Activated CD8-positive, alpha-beta T cell treated with anti-CD3 and anti-CD28 coated beads for 36 hours (primary cell): Measurements from ENCODE around the gene PRMT7. TPM values are rescaled to one million over a fixed set of nuclear protein-coding genes. Genes with fewer than 3 reads are reported as not detected.

Experiments
- ATAC-seq: fragments of 200-7000 bp; cut with Tn5 transposase; one replicate; pipeline ENCODE4 v1.10.0; 2021; ENCODE audit warnings: mild to moderate bottlenecking, moderate library complexity
- CTCF ChIA-PET: fragments of 350-600 bp; sonication (Branson Sonifier 250); formaldehyde crosslinking; loops from one replicate; lab custom pipeline; 2021; ENCODE audit warnings: antibody characterized with exemption; lab: Charles Lee
- POLR2A ChIA-PET: fragments of 350-600 bp; sonication (Branson Sonifier 250); formaldehyde crosslinking; loops from one replicate; lab custom pipeline; 2021; ENCODE audit warnings: antibody characterized with exemption; lab: Charles Lee
- DNase-seq: peaks from one replicate; pipeline ENCODE4 v3.0.0-alpha.2; 2020
- H3K27ac Mint-ChIP-seq: one replicate; pipeline ENCODE4 v1.8.0; 2021; ENCODE audit warnings: mild to moderate bottlenecking, mixed read lengths
- H3K27me3 Mint-ChIP-seq: one replicate; pipeline ENCODE4 v1.8.0; 2021; ENCODE audit warnings: mixed read lengths
- H3K36me3 Mint-ChIP-seq: one replicate; pipeline ENCODE4 v1.8.0; 2021; ENCODE audit warnings: low read depth, mixed read lengths
- H3K4me1 Mint-ChIP-seq: one replicate; pipeline ENCODE4 v1.8.0; 2021; ENCODE audit warnings: low read depth, mixed read lengths
- H3K4me3 Mint-ChIP-seq: one replicate; pipeline ENCODE4 v1.8.0; 2021; ENCODE audit warnings: mild to moderate bottlenecking, moderate library complexity, mixed read lengths
- H3K9me3 Mint-ChIP-seq: one replicate; pipeline ENCODE4 v1.8.0; 2021; ENCODE audit warnings: mixed read lengths
- CTCF ChIP-seq: fragments of 200-600 bp; IDR thresholded peaks from one replicate; pipeline ENCODE4 v1.8.0; 2022; ENCODE audit warnings: antibody characterized with exemption, mild to moderate bottlenecking
- intact Hi-C: fragments of 100-400 bp; cut with micrococcal nuclease; formaldehyde crosslinking; loops from one replicate; pipeline ENCODE4 v1.10.0; 2022
- total RNA-seq, 2 experiments: library from RNA; stranded (reverse); gene quantifications; one replicate each; pipeline ENCODE4 v1.2.3, GENCODE V29; 2021

PRMT7 gene
- total RNA-seq, result 10 to 100 TPM; 67.4 to 78.4 TPM

- Mint-ChIP-seq H3K36me3 (peaks cover 37% of the 10 kb centered on the region), H3K4me1 (peaks cover 46% of the 10 kb centered on the region), H3K27ac (peak within 1 kb of the TSS; percentile 89), H3K27me3 (no peaks in the 10 kb centered on the region), H3K9me3 (no peaks in the 10 kb centered on the region), H3K4me3 (peak within 1 kb of the TSS; percentile 83)
- intact Hi-C loops, result loop anchor here (2.0 to 5.0 kb wide), 2 partner anchors 24 to 44 kb away; no protein-coding TSS in a partner anchor
- CTCF ChIA-PET, result interaction anchor here (0.6 to 4.4 kb wide), 11 partner anchors 11 to 81 kb away, joined by 3 to 60 read pairs (median 5); partner anchors contain the start of gene SLC7A6
- no peak for TF ChIP-seq CTCF
- ATAC-seq (peak; percentile 99), DNase-seq (peak; percentile 96)
- POLR2A ChIA-PET, result interaction anchor here (0.6 to 4.8 kb wide), 22 partner anchors 9 to 218 kb away, joined by 3 to 30 read pairs (median 6); partner anchors contain the start of genes PLA2G15 and SLC7A6
Observed at GRCh38 chr16:68310774-68311511, at the start of gene PRMT7, which contains the start of gene SLC7A6OS. TSS of gene PRMT7 (plus strand) at chr16:68311019. CDS start at chr16:68315980, 4,961 bp downstream. TSS of gene SLC7A6OS (minus strand) at chr16:68310946. CDS start at chr16:68310926, 20 bp downstream.

- Mint-ChIP-seq H3K9me3 (no peaks in the 10 kb centered on the region), H3K27me3 (no peaks in the 10 kb centered on the region), H3K36me3 (peaks cover 19% of the 10 kb centered on the region), H3K27ac (peak overlapping the region; percentile 97), H3K4me3 (peak overlapping the region; percentile 90), H3K4me1 (peaks cover 36% of the 10 kb centered on the region)
- ATAC-seq (no peak), DNase-seq (no peak)
- intact Hi-C loops, result no loop called here
- CTCF ChIA-PET, result interaction anchor here (0.6 to 9.0 kb wide), 32 partner anchors 9 to 257 kb away, joined by 3 to 444 read pairs (median 6); partner anchors contain the start of genes PLA2G15, PRMT7 and SLC7A6OS
- POLR2A ChIA-PET, result interaction anchor here (0.8 to 4.8 kb wide), 22 partner anchors 11 to 178 kb away, joined by 3 to 56 read pairs (median 6); partner anchors contain the start of genes NFATC3, PLA2G15, PRMT7 and SLC7A6OS
- TF ChIP-seq CTCF, result no peak
Observed at GRCh38 chr16:68263559-68264127, 47.2 kb upstream of the PRMT7 start.

- DNase-seq, result peak; percentile 92
- ChIA-PET CTCF (interaction anchor here (0.6 to 9.0 kb wide), 32 partner anchors 9 to 256 kb away, joined by 3 to 444 read pairs (median 6); partner anchors contain the start of genes PLA2G15, PRMT7 and SLC7A6OS), POLR2A (interaction anchor here (0.6 to 4.8 kb wide), 24 partner anchors 10 to 793 kb away, joined by 3 to 56 read pairs (median 6); partner anchors contain the start of genes NFATC3, PLA2G15, PRMT7 and SLC7A6OS)
- peaks cover 24% of the 10 kb centered on the region for H3K36me3 Mint-ChIP-seq
- H3K4me1 Mint-ChIP-seq, result peaks cover 43% of the 10 kb centered on the region
- ATAC-seq, result peak; percentile 71
- H3K4me3 Mint-ChIP-seq, result peak within 1 kb of the TSS; percentile 90
- H3K9me3 Mint-ChIP-seq, result no peaks in the 10 kb centered on the region
- intact Hi-C loops, result loop anchor here (5.0 kb wide), 1 partner anchor 48 kb away; the partner anchor contains the start of genes PRMT7 and SLC7A6OS
- TF ChIP-seq CTCF, result peak; percentile 89
- H3K27ac Mint-ChIP-seq, result peak within 1 kb of the TSS; percentile 99
- H3K27me3 Mint-ChIP-seq, result no peaks in the 10 kb centered on the region
Observed at GRCh38 chr16:68264128-68265077, 46.4 kb upstream of the PRMT7 start, which contains the start of gene SLC7A6. TSS of gene SLC7A6 (plus strand) at chr16:68264526. CDS start at chr16:68274727, 10,201 bp downstream.
